ENCODE measurements around the gene PARD3B. TPM values are rescaled to one million over a fixed set of nuclear protein-coding genes. Genes with fewer than 3 reads are reported as not detected.

Gene PARD3B
- total and polyA plus RNA-seq, 10 of the 15 experiments (the other 5 are each of a cell fraction or from before 2014, with no cell fraction given) = 0.01 to 0.54 (median 0.07) TPM; not detected in 7

DNA sequence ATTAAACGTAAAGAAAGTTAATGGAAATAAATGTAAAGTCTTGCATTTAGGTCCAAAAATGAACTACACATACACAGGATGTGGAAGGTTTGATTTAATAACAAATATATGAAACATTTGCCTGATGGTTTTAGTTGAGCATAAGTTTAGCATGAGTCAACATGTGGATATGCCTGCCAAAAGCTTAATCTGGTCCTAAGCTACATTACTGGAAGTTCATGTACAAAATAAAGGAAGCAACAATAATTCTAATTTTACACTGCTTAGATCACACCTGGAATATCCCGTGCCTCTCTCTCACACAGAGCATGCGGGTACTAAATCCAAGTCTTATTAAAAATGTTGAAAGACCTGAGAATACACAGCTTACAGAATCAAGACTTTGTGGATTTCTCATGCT is 860.5 kb downstream of the PARD3B start:
- ChIA-PET SMC1A (ENCODE audit: uncharacterized antibody, unreplicated experiment) (interaction anchor here (0.7 to 1.0 kb wide), 4 partner anchors 16 to 523 kb away, joined by 3 read pairs; no protein-coding TSS in a partner anchor), POLR2A (interaction anchor here (0.6 kb wide), 1 partner anchor 986 kb away, joined by 5 read pairs; no protein-coding TSS in a partner anchor), RAD21 (ENCODE audit: unreplicated experiment) (no interaction called here), CTCF (interaction anchor here (0.6 to 1.6 kb wide), 2 partner anchors 23 to 222 kb away, joined by 3 read pairs; no protein-coding TSS in a partner anchor)
- H3K9me3 ChIP-seq (replicated peaks; ENCODE audit: control insufficient read depth, insufficient read depth, low read length) = no peaks in the 10 kb centered on the region
- H4K20me1 ChIP-seq (ENCODE audit: control insufficient read depth, insufficient read depth) = no peaks in the 10 kb centered on the region
- FAIRE-seq (no peak), DNase-seq (ENCODE audit: low read depth, low spot score) (no peak), ATAC-seq (no peak)
- H3K4me3 ChIP-seq = no peak overlapping the region
- H2AFZ ChIP-seq (ENCODE audit: control insufficient read depth, low read depth, low read length) = no peak overlapping the region
- H3K79me2 ChIP-seq (ENCODE audit: control insufficient read depth, insufficient read depth, low read length) = no peaks in the 10 kb centered on the region
- intact Hi-C loops (cut with micrococcal nuclease; ENCODE audit: unreplicated experiment) = no loop called here
- no peaks in the 10 kb centered on the region for H3K36me3 ChIP-seq (ENCODE audit: control insufficient read depth in 2 of 2, insufficient read depth in 2 of 2, low read length in 1 of 2)
- in situ Hi-C loops (cut with MboI) = no loop called here
- no peak overlapping the region for H3K9ac ChIP-seq (ENCODE audit: control insufficient read depth, insufficient read depth, low read length)
- TF ChIP-seq YBX1 (IDR thresholded peaks at IDR 0.05) (no peak), SUPT20H (IDR thresholded peaks at IDR 0.05; ENCODE audit: borderline replicate concordance, control insufficient read depth, low read depth, low read length) (no peak), EGR1 (IDR thresholded peaks at IDR 0.05; ENCODE audit: borderline replicate concordance in 1 of 2, low read depth in 2 of 2, low read length in 2 of 2) (no peak), ZBED1 (IDR thresholded peaks at IDR 0.05; ENCODE audit: borderline replicate concordance) (no peak), MYC (IDR thresholded peaks at IDR 0.05; ENCODE audit: insufficient read depth, insufficient read length, insufficient replicate concordance, low read length, severe bottlenecking) (no peak), CBFB (IDR thresholded peaks at IDR 0.05; ENCODE audit: low read depth) (no peak), TCF3 (IDR thresholded peaks at IDR 0.05; ENCODE audit: borderline replicate concordance, insufficient read depth, low read depth, low read length) (no peak), HCFC1 (IDR thresholded peaks at IDR 0.05; ENCODE audit: low read length) (no peak), SUZ12 (IDR thresholded peaks at IDR 0.05; ENCODE audit: unreplicated experiment) (no peak)
- TF ChIP-seq, protein P1, sequence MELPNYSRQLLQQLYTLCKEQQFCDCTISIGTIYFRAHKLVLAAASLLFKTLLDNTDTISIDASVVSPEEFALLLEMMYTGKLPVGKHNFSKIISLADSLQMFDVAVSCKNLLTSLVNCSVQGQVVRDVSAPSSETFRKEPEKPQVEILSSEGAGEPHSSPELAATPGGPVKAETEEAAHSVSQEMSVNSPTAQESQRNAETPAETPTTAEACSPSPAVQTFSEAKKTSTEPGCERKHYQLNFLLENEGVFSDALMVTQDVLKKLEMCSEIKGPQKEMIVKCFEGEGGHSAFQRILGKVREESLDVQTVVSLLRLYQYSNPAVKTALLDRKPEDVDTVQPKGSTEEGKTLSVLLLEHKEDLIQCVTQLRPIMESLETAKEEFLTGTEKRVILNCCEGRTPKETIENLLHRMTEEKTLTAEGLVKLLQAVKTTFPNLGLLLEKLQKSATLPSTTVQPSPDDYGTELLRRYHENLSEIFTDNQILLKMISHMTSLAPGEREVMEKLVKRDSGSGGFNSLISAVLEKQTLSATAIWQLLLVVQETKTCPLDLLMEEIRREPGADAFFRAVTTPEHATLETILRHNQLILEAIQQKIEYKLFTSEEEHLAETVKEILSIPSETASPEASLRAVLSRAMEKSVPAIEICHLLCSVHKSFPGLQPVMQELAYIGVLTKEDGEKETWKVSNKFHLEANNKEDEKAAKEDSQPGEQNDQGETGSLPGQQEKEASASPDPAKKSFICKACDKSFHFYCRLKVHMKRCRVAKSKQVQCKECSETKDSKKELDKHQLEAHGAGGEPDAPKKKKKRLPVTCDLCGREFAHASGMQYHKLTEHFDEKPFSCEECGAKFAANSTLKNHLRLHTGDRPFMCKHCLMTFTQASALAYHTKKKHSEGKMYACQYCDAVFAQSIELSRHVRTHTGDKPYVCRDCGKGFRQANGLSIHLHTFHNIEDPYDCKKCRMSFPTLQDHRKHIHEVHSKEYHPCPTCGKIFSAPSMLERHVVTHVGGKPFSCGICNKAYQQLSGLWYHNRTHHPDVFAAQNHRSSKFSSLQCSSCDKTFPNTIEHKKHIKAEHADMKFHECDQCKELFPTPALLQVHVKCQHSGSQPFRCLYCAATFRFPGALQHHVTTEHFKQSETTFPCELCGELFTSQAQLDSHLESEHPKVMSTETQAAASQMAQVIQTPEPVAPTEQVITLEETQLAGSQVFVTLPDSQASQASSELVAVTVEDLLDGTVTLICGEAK (IDR thresholded peaks at IDR 0.05; ENCODE audit: borderline replicate concordance) = no peak
- TF ChIP-seq, protein P2, sequence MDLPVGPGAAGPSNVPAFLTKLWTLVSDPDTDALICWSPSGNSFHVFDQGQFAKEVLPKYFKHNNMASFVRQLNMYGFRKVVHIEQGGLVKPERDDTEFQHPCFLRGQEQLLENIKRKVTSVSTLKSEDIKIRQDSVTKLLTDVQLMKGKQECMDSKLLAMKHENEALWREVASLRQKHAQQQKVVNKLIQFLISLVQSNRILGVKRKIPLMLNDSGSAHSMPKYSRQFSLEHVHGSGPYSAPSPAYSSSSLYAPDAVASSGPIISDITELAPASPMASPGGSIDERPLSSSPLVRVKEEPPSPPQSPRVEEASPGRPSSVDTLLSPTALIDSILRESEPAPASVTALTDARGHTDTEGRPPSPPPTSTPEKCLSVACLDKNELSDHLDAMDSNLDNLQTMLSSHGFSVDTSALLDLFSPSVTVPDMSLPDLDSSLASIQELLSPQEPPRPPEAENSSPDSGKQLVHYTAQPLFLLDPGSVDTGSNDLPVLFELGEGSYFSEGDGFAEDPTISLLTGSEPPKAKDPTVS (IDR thresholded peaks at IDR 0.05; ENCODE audit: low read depth, low read length) = no peak
- TF ChIP-seq, protein P3, sequence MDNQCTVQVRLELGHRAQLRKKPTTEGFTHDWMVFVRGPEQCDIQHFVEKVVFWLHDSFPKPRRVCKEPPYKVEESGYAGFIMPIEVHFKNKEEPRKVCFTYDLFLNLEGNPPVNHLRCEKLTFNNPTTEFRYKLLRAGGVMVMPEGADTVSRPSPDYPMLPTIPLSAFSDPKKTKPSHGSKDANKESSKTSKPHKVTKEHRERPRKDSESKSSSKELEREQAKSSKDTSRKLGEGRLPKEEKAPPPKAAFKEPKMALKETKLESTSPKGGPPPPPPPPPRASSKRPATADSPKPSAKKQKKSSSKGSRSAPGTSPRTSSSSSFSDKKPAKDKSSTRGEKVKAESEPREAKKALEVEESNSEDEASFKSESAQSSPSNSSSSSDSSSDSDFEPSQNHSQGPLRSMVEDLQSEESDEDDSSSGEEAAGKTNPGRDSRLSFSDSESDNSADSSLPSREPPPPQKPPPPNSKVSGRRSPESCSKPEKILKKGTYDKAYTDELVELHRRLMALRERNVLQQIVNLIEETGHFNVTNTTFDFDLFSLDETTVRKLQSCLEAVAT (IDR thresholded peaks at IDR 0.05) = no peak
- BruUV-seq (replicated peaks) = no TSS peak
- no peak overlapping the region for H3K4me2 ChIP-seq (ENCODE audit: control insufficient read depth, insufficient read depth)
- H3K27me3 ChIP-seq (replicated peaks in 1 of 2; ENCODE audit: control insufficient read depth in 2 of 2, insufficient read depth in 2 of 2, low read length in 1 of 2) = no peaks in the 10 kb centered on the region
- WGBS (ENCODE audit: insufficient coverage, insufficient replicate concordance, low lambda C conversion rate, missing lambda C conversion rate) = 12% methylated on average over 3 of the region's 3 CpGs
- H3K4me1 ChIP-seq (ENCODE audit: control insufficient read depth, insufficient read depth, low read length) = no peaks in the 10 kb centered on the region
- H3K27ac ChIP-seq (ENCODE audit: control insufficient read depth, insufficient read depth) = no peak overlapping the region
